DLD1 (cell line): ENCODE measurements around the gene TMEM144.
"Not testable (repeated sequence)": the region's sequence is repeated elsewhere in the genome, so short reads cannot be mapped to it uniquely, and the experiment has no call there.

Experiments
- in situ Hi-C: cut with HindIII; loops from 2 replicates; pipeline ENCODE4 v1.10.0; 2017; ENCODE audit warnings: low sequenced_read_pairs

TMEM144 gene

DNA sequence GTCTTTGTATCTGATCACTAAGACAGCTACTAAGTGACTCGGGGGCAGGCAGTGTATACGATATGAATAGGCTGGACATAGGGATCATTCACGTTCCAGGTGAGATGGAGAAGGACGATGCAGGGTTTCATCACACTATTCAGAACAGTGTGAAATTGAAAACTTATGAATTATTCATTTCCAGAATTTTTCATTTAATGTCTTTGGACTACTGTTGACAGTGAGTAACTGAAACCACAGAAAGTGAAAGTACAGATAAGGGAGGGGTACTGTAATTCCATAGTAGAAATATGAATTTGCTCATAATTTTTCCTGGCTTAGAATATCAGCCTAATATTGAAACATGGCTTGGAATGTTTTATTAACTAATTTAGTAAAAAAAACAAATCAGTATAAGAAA lies 24.4 kb downstream of the TMEM144 start:
- in situ Hi-C loops: no loop called here

DNA sequence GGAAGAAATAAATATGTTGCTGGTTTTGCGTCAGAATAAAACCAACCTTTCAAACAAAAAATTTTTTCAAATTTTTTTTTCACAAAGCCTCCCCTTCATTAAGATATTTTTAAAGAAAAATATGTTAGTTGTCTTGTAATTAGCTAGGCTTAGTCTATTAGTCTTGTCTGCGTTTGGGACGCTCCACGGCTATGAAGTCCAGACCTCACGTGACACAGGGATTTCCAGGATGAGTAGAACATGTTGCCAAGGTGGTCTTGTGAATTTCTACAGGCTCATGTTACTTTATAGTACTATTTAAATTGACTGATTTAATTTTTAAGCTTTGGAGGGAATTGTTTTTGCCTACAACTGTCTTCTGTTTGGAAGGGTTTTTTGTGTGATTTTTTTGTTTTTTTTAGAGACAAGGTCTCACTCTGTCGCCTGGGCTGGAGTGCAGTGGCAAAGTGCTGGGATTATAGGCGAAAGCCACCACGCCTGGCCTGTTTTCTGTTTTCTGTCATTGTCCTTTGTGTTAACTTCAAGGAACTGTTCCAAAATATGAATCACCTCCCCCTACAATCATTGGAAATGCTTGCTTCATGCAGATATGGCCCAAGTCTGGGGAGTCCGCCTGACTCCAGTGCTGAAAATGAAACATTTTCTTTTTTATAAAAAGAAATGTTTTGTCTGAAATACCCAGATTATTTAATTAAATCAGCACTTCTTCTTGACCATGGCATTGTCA lies 26.2 kb downstream of the TMEM144 start:
- in situ Hi-C loops: no loop called here

DNA sequence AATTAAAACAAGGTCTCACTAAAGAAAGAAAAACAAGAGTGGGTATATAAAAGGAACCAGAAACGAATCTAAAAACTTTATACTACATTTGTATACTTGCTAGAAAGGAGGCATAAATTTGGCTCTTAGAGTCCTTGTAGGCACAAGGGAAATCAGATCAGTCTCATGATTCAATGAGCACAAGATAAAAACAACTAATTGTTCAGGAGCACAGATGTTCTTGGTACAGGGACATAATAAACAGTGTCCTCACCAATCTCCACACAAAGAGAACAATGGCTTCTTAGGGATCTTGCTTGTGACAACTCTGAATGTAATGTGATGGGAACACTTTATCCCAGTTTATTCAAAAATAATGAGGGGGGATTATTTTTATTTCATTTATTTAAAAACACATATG lies 28.3 kb downstream of the TMEM144 start:
- in situ Hi-C loops: no loop called here

DNA sequence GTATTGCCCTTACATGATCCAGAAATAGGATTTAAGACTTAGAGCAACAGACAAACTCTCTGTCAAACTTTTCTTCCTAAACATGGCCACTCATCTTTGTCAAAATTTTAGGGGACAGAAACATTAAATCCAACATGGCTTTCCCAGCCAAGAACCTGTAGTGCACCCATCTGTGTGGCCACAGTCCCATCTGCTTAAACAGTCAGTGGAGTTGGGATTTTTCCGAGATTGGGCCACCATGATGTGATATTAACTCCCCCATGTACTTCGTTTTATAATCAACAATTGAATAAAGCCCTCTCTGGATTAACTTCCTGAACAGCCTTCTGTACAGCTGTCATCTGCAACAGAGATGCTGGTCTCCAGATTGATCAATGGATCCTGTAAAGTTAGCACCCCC lies 28.9 kb downstream of the TMEM144 start:
- in situ Hi-C loops: no loop called here

DNA sequence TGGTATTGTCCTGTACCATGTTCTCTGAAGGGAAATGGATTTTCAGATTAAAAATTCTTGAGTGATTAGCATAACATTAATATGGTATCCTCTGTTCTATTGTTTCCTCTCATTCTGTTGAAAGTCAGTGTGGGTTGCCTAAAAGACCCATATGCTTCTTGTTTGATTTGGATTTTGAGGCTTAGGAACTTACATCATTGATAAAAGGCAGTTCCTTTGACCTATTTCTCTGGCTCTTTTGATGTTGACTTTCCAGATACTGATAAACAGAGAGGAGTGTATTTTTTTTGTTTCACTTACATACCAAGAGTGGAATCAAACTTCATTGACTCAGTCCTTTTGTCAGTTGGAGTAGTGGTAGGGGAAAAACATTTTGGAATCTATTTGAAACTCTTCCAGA lies 32.8 kb downstream of the TMEM144 start:
- in situ Hi-C loops: no loop called here

- in situ Hi-C loops: loop anchor here (10.0 kb wide), 1 partner anchor 394 kb away; no protein-coding TSS in a partner anchor
Measured at GRCh38 chr4:158250321-158250720, 40.0 kb downstream of the TMEM144 start.

GRCh38 chr4:158253350-158253980 lies 43.2 kb downstream of the TMEM144 start:
- in situ Hi-C loops: loop anchor here (10.0 kb wide), 1 partner anchor 391 kb away; no protein-coding TSS in a partner anchor

- in situ Hi-C loops: loop anchor here (10.0 kb wide), 1 partner anchor 391 kb away; no protein-coding TSS in a partner anchor
Measured at GRCh38 chr4:158254292-158254691, 44.0 kb downstream of the TMEM144 start.

GRCh38 chr4:158255727-158256324 lies 45.5 kb downstream of the TMEM144 start:
- in situ Hi-C loops: loop anchor here (10.0 kb wide), 1 partner anchor 389 kb away; no protein-coding TSS in a partner anchor

DNA sequence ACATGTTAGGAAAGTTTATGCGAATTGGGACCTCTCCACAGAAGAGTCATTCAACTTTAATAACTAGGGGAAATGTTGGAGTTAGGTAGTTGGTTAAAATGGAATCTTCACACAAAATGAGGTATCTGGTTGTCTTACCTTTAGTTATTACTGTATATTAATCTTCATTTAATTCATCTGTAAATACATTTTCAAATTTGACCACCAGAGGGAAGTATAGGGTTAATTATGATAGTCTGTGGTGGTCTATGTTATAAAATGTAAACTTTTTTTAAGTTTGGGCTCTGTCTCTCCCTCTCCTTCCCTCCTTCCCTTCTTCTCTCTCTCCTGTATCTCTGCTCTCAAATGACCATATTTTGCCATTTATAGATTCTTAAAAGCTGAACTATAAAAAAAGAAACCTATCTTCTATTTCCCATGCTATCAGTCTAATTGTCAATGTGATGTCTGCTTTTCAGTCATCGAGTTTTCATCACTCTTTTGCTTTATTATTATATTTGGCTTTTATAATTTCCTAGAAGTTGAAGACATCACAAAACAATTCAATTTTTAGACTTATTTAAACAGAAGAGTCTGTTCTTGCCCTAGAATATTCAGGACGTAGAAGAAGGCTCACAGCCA lies 49.8 kb downstream of the TMEM144 start:
- in situ Hi-C loops: loop anchor here (10.0 kb wide), 1 partner anchor 385 kb away; no protein-coding TSS in a partner anchor

- in situ Hi-C loops: no loop called here
Measured at GRCh38 chr4:158261480-158261879, 51.2 kb downstream of the TMEM144 start.

- in situ Hi-C loops: no loop called here
Measured at GRCh38 chr4:158268553-158268952, 58.3 kb downstream of the TMEM144 start.

DNA sequence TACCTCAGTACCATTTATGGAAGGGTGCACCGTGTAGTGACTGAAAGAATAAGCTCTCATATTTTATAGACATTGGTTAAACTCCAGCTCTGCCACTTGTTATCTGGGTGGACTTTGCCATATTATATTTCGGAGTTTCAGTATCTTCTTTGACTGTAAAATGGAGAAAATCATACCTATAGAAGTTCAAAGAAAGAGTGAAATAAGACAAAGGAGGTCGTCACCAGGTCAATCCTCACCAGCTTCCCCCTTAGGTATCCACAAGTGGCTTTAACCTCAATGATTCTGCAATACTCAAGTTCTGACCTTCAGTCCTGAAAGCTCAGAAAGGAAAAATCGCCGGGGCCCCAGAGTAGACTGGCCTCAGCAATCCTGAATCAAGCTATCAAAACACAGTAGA lies 64.3 kb downstream of the TMEM144 start:
- in situ Hi-C loops: no loop called here

- in situ Hi-C loops: no loop called here
Measured at GRCh38 chr4:158277558-158277957, 67.3 kb downstream of the TMEM144 start.

DNA sequence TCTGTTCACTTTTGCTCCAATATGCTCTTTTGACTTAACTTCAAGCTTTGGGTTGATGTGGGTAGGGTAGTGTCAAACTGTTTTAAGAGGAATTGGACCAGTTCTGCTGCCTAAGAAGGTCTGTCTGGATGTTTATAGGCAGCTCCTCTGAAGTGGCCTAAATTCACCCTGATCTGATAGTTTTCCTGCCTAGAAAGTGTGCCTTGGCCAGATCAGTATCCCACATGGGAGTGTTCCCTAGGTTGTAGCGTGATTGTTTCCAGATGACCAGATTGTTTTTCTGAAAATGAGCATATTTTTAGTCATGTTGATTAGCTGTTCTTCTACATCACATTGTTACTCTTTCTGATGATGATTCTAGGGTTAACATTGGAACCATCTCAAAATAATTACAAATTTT lies 68.8 kb downstream of the TMEM144 start:
- in situ Hi-C loops: not testable (repeated sequence)

DNA sequence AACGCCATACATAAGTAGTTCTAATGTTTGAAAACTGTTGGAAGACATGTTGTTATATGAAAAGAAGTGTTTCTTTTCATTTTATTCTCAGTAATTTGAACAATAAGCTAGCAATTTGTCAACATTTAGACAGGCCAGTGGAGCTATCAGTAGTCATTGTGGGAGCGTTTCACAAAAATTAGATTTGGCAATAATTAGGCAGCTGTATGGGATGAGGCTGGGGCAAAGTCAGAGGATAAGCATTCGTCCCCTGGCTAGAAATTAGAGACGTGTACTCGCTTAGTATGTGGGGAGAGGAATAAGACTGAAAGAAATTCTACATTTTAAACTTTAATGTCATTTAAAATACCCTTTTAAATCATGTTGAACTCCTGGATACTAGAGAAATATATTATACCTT lies 70.6 kb downstream of the TMEM144 start:
- in situ Hi-C loops: no loop called here

GRCh38 chr4:158282252-158282651 lies 72.0 kb downstream of the TMEM144 start:
- in situ Hi-C loops: no loop called here

GRCh38 chr4:158285429-158286216 lies 75.3 kb downstream of the TMEM144 start:
- in situ Hi-C loops: no loop called here

- in situ Hi-C loops: no loop called here
Measured at GRCh38 chr4:158290912-158291311, 80.6 kb downstream of the TMEM144 start.

DNA sequence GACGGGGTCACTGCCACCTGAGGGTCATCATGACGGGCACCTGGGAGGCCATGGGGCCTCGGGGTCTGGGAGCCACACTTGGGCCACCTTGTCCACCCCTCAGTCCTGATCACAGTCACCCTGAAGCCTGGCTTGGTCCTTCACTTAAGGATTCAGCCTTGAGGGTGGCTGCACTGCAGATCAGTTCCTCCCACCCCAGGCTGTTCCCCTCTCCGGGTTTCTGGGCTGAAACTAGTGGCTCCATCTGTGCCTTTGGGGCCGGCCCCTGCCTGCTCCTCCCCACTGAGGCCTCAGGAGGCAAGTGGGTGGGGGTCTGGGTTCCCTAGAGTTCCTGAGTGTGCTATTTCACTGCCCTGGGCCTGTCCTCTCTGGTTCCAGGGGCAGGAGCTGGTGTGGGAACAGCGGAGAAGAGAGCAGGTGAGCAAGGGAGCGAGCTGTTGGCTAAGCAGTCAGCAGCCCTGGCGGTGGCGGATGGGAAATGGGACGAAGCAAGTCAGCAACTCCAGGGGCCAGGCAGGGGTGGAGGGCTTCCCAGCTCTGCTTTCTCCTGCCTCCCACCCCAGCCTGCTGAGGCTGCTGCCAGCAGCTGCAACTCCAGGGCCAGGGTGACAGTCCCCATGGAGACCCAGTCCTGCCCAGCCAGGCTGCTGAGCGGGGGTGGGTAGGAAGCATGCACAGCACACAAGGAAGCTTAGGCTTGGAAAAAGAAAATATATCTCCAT lies 81.2 kb downstream of the TMEM144 start:
- in situ Hi-C loops: no loop called here
